ENCODE data around the gene CACNA2D3. TPM values are rescaled to one million over a fixed set of nuclear protein-coding genes. Genes with fewer than 3 reads are reported as not detected.

The CACNA2D3 gene
- total RNA-seq, 1 donor from 2014 or later: not detected

GRCh38 chr3:54262946-54263345 lies 140.6 kb downstream of the CACNA2D3 start:
- Histone ChIP-seq H3K4me3 (no peak overlapping the region), H3F3A (ENCODE audit: low read depth) (no peaks in the 10 kb centered on the region), H3K4me2 (no peak overlapping the region), H3K27me3 (no peaks in the 10 kb centered on the region), H3K4me1 (no peaks in the 10 kb centered on the region), H3K79me2 (ENCODE audit: low read depth) (no peaks in the 10 kb centered on the region), H3K9me3 (ENCODE audit: low read depth) (no peaks in the 10 kb centered on the region), H2AFZ (replicated peaks) (no peak overlapping the region), H3K9ac (no peak overlapping the region), H4K20me1 (ENCODE audit: low read depth) (no peaks in the 10 kb centered on the region), H3K27ac (no peak overlapping the region), H3K36me3 (no peaks in the 10 kb centered on the region)
- no peak overlapping the region for H3K4me3 Mint-ChIP-seq
- peaks cover 4% of the 10 kb centered on the region for H3K27me3 Mint-ChIP-seq (ENCODE audit: insufficient read depth, low read depth)
- no peak overlapping the region for H3K27ac Mint-ChIP-seq
- TF ChIP-seq EZH2phosphoT487 (IDR thresholded peaks at IDR 0.05) (no peak), CTCF (IDR thresholded peaks at IDR 0.05) (no peak), EZH2 (IDR thresholded peaks at IDR 0.05) (no peak)
- H3K4me1 Mint-ChIP-seq: peaks cover 12% of the 10 kb centered on the region
- no peaks in the 10 kb centered on the region for H3K36me3 Mint-ChIP-seq
- no peaks in the 10 kb centered on the region for H3K9me3 Mint-ChIP-seq
- no peak for DNase-seq (ENCODE audit: low spot score)

GRCh38 chr3:54264050-54264449 lies 141.7 kb downstream of the CACNA2D3 start:
- H3K4me1 ChIP-seq: no peaks in the 10 kb centered on the region
- H3K36me3 ChIP-seq: no peaks in the 10 kb centered on the region
- no peaks in the 10 kb centered on the region for H3K79me2 ChIP-seq (ENCODE audit: low read depth)
- no peaks in the 10 kb centered on the region for H3F3A ChIP-seq (ENCODE audit: low read depth)
- H3K9ac ChIP-seq: no peak overlapping the region
- no peaks in the 10 kb centered on the region for H3K27me3 ChIP-seq
- H3K4me1 Mint-ChIP-seq: peaks cover 5% of the 10 kb centered on the region
- H3K4me3 ChIP-seq: no peak overlapping the region
- no peaks in the 10 kb centered on the region for H3K9me3 ChIP-seq (ENCODE audit: low read depth)
- H2AFZ ChIP-seq (replicated peaks): no peak overlapping the region
- H3K36me3 Mint-ChIP-seq: no peaks in the 10 kb centered on the region
- no peak overlapping the region for H3K27ac ChIP-seq
- H3K4me2 ChIP-seq: no peak overlapping the region
- peaks cover 1% of the 10 kb centered on the region for H3K27me3 Mint-ChIP-seq (ENCODE audit: insufficient read depth, low read depth)
- no peak overlapping the region for H3K27ac Mint-ChIP-seq
- H3K9me3 Mint-ChIP-seq: no peaks in the 10 kb centered on the region
- H3K4me3 Mint-ChIP-seq: no peak overlapping the region
- H4K20me1 ChIP-seq (ENCODE audit: low read depth): no peaks in the 10 kb centered on the region
- TF ChIP-seq EZH2 (IDR thresholded peaks at IDR 0.05) (no peak), CTCF (IDR thresholded peaks at IDR 0.05) (no peak), EZH2phosphoT487 (IDR thresholded peaks at IDR 0.05) (no peak)
- no peak for DNase-seq (ENCODE audit: low spot score)

GRCh38 chr3:54270816-54271526 lies 148.6 kb downstream of the CACNA2D3 start:
- H3K9me3 Mint-ChIP-seq: peaks cover 3% of the 10 kb centered on the region
- Histone ChIP-seq H3K4me2 (no peak overlapping the region), H3K9ac (no peak overlapping the region), H3K36me3 (no peaks in the 10 kb centered on the region), H3K79me2 (ENCODE audit: low read depth) (no peaks in the 10 kb centered on the region), H3K4me1 (no peaks in the 10 kb centered on the region), H3K4me3 (no peak overlapping the region), H4K20me1 (ENCODE audit: low read depth) (no peaks in the 10 kb centered on the region), H2AFZ (replicated peaks) (no peak overlapping the region), H3K27me3 (no peaks in the 10 kb centered on the region), H3K27ac (no peak overlapping the region), H3K9me3 (ENCODE audit: low read depth) (no peaks in the 10 kb centered on the region), H3F3A (ENCODE audit: low read depth) (no peaks in the 10 kb centered on the region)
- TF ChIP-seq CTCF (IDR thresholded peaks at IDR 0.05) (no peak), EZH2 (IDR thresholded peaks at IDR 0.05) (no peak), EZH2phosphoT487 (IDR thresholded peaks at IDR 0.05) (no peak)
- no peak for DNase-seq (ENCODE audit: low spot score)
- no peak overlapping the region for H3K27ac Mint-ChIP-seq
- H3K4me3 Mint-ChIP-seq: no peak overlapping the region
- peaks cover 23% of the 10 kb centered on the region for H3K4me1 Mint-ChIP-seq
- peaks cover 7% of the 10 kb centered on the region for H3K27me3 Mint-ChIP-seq (ENCODE audit: insufficient read depth, low read depth)
- H3K36me3 Mint-ChIP-seq: no peaks in the 10 kb centered on the region
